GM20000 (cell line): ENCODE data around the gene RAD21L1.

ENCODE experiments used
- DNase-seq: peaks from one replicate; pipeline ENCODE4 v3.0.0; 2012; ENCODE audit warnings: low spot score
- TF ChIP-seq, protein P1 (sequence below): IDR thresholded peaks from 2 replicates; pipeline ENCODE4 v1.5.1; 2012; ENCODE audit warnings: mild to moderate bottlenecking, control low read depth; ENCODE audit errors: extremely low read depth, missing control alignments

The RAD21L1 gene

GRCh38 chr20:1274485-1275311 lies 48.9 kb downstream of the RAD21L1 start:
- DNase-seq, result no peak

GRCh38 chr20:1275919-1276318 lies 50.1 kb downstream of the RAD21L1 start:
- TF ChIP-seq, protein P1, sequence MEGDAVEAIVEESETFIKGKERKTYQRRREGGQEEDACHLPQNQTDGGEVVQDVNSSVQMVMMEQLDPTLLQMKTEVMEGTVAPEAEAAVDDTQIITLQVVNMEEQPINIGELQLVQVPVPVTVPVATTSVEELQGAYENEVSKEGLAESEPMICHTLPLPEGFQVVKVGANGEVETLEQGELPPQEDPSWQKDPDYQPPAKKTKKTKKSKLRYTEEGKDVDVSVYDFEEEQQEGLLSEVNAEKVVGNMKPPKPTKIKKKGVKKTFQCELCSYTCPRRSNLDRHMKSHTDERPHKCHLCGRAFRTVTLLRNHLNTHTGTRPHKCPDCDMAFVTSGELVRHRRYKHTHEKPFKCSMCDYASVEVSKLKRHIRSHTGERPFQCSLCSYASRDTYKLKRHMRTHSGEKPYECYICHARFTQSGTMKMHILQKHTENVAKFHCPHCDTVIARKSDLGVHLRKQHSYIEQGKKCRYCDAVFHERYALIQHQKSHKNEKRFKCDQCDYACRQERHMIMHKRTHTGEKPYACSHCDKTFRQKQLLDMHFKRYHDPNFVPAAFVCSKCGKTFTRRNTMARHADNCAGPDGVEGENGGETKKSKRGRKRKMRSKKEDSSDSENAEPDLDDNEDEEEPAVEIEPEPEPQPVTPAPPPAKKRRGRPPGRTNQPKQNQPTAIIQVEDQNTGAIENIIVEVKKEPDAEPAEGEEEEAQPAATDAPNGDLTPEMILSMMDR, result no peak
- no peak for DNase-seq

More at GRCh38 chr20:1274485-1275311, 48.9 kb downstream of the RAD21L1 start:
- TF ChIP-seq, protein P1, result no peak

DNA sequence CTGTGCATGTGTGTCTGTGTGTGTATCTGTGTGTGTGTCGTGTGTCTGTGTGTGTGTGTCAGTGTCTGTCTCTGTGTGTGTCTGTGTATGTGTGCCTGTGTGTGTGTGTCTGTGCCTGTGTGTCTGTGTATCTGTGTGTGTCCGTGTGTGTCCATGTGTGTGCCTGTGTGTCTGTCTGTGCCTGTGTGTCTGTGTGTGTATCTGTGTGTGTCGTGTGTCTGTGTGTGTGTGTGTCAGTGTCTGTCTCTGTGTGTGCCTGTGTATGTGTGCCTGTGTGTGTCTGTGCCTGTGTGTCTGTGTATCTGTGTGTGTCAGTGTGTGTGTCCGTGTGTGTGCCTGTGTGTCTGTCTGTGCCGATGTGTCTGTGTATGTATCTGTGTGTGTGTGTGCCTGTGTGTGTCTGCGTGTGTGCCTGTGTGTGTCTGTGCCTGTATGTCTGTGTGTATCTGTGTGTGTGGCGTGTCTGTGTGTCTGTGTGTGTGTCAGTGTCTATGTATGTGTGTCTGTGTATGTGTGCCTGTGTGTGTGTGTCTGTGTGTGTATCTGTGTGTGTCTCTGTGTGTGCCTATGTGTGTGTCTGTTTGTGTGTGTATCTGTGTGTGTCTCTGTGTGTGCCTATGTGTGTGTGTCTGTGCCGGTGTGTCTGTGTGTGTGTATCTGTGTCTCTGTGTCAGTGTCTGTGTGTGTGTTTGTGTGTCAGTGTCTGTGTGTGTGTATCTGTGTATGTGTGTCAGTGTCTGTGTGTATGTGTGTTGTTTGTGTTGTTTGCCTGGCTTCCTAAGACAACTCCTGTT lies 51.9 kb downstream of the RAD21L1 start:
- DNase-seq, result no peak
- TF ChIP-seq, protein P1, result no peak

DNA sequence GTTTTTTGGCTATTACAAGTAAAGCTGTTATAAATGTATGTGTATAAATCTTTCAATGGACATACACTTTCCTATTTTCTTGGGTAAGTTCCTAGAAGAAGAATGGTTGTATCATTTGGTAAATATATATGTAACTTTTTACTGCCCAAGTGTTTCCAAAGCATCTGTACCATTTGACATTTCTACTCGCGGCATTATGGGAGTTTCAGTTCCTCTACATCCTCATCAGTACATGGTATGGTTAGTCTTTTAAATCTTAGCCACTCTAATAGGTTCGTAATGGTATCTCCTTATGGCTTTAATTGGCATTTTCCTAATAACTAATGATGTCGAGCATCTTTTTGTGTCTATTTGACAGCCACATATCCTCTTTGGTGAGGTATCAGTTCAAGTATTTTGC lies 53.1 kb downstream of the RAD21L1 start:
- TF ChIP-seq, protein P1, result no peak
- DNase-seq, result no peak

DNA sequence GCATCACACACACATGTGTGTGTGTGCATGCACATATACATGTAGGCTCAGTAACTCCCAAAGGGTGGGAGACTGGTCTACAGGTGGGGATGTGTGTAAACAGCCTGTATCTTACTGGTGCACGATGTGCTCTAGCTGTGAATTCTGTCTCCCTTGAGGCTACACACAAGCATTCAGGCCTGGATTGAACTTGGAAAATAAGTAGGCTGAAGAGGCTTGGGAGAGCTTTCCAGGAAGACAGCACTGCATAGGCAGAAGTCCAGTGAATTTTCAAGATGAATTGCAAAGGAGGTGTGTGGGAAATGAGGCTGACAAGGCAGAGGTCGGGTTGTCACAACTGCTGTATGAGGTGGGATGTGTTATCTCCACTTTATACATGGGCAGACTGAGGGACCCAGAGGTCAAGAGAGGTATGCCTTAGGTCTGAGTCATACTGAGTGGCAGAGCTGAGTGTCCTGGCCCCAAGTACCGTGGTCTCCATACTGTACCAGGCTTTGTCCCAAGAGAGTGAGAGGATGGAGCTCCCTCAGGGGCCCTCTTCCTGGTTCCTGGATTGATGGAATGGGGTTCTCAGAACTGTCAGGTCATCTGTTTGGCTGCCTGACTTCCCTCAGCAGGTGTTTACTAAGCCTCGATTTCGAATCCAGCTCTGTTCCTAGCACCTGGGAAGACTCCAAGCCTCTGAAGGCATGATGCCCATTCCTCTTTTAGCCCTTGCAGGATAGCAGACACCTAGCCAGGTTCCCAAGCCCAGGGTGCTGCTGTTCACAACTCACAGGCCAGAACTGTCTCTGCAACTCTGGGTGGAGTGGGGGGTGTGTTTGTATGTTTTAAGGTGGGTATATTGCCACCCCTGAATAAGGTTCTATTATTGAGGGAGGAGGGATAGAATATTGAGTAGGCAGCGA lies 54.6 kb downstream of the RAD21L1 start:
- no peak for DNase-seq
- TF ChIP-seq, protein P1, result no peak

- no peak for DNase-seq
- TF ChIP-seq, protein P1, result no peak
These were observed 55.6 kb downstream of the RAD21L1 start for GRCh38 chr20:1281279-1282057.
